Neural cell (in vitro differentiated cells): ENCODE data around the gene NCAPD3. TPM values are rescaled to one million over a fixed set of nuclear protein-coding genes. Genes with fewer than 3 reads are reported as not detected.
A peak's percentile ranks its signal among the peaks of the same experiment; 100 is the strongest.

Source experiments
- H2AFZ ChIP-seq: fragments of 200-600, 300-800 bp; sonication (generic), shearing (Covaris generic); 2 replicates; pipeline ENCODE4 v1.6.0; 2014; ENCODE audit warnings: low read depth, mild to moderate bottlenecking, antibody characterized with exemption, low read length, moderate library complexity
- H3F3A ChIP-seq: fragments of 200-600 bp; shearing (Covaris generic); 2 replicates; pipeline ENCODE4 v1.6.1; 2016; ENCODE audit warnings: mild to moderate bottlenecking, moderate library complexity, mixed read lengths, antibody characterized with exemption, low read length; ENCODE audit not compliant: insufficient read depth, poor library complexity, severe bottlenecking
- H3K27ac ChIP-seq: fragments of 200-600, 300-800 bp; sonication (generic), shearing (Covaris generic); 2 replicates; pipeline ENCODE4 v1.5.1; 2014; ENCODE audit warnings: mild to moderate bottlenecking, low read length, moderate library complexity
- H3K27me3 ChIP-seq: fragments of 300-800, 200-600 bp; sonication (generic), shearing (Covaris generic); 2 replicates; pipeline ENCODE4 v1.6.0; 2014; ENCODE audit warnings: mild to moderate bottlenecking, low read depth, low read length, moderate library complexity; ENCODE audit not compliant: insufficient read depth
- H3K36me3 ChIP-seq: fragments of 300-800, 200-600 bp; sonication (generic), shearing (Covaris generic); 2 replicates; pipeline ENCODE4 v1.5.1; 2014; ENCODE audit warnings: mild to moderate bottlenecking, antibody characterized with exemption, low read length, moderate library complexity; ENCODE audit not compliant: insufficient read depth
- H3K4me2 ChIP-seq: fragments of 300-800, 200-600 bp; sonication (generic), shearing (Covaris generic); 2 replicates; pipeline ENCODE4 v1.6.0; 2014; ENCODE audit warnings: mild to moderate bottlenecking, low read length
- H3K4me3 ChIP-seq: fragments of 300-800, 200-600 bp; sonication (generic), shearing (Covaris generic); 2 replicates; pipeline ENCODE4 v1.5.1; 2014; ENCODE audit warnings: mild to moderate bottlenecking, low read length, moderate library complexity
- H3K79me2 ChIP-seq: fragments of 200-600 bp; shearing (Covaris generic); replicated peaks from 2 replicates; pipeline ENCODE4 v1.6.0; 2014; ENCODE audit warnings: mild to moderate bottlenecking, low read length, moderate library complexity; ENCODE audit not compliant: insufficient read depth
- H3K9ac ChIP-seq: fragments of 300-800, 200-600 bp; sonication (generic), shearing (Covaris generic); 2 replicates; pipeline ENCODE4 v1.6.1; 2016; ENCODE audit warnings: mild to moderate bottlenecking, low read length, mixed read lengths
- H3K9me2 ChIP-seq: fragments of 200-600 bp; shearing (Covaris generic); 2 replicates; pipeline ENCODE4 v1.6.1; 2016; ENCODE audit warnings: mild to moderate bottlenecking, low read length, mixed read lengths; ENCODE audit not compliant: insufficient read depth
- H3K9me3 ChIP-seq: fragments of 200-600, 300-800 bp; sonication (generic), shearing (Covaris generic); 2 replicates; pipeline ENCODE4 v1.6.1; 2016; ENCODE audit warnings: mild to moderate bottlenecking, mixed run types, low read length, moderate library complexity, mixed read lengths
- H4K20me1 ChIP-seq: fragments of 200-600 bp; shearing (Covaris generic); 2 replicates; pipeline ENCODE4 v1.6.1; 2016; ENCODE audit warnings: mild to moderate bottlenecking, mixed run types; ENCODE audit not compliant: insufficient read depth
- EP300 ChIP-seq: fragments of 450-650 bp; conservative IDR thresholded peaks from 2 replicates; pipeline ENCODE4 v1.6.1; 2014; ENCODE audit warnings: antibody characterized with exemption, mild to moderate bottlenecking, moderate library complexity; ENCODE audit not compliant: poor library complexity, severe bottlenecking
- EZH2 ChIP-seq: fragments of 200-600, 300-800 bp; shearing (Covaris generic), sonication (generic); IDR thresholded peaks from 2 replicates; pipeline ENCODE4 v1.6.1; 2014; ENCODE audit warnings: antibody characterized with exemption, low read length, borderline replicate concordance, mild to moderate bottlenecking; ENCODE audit not compliant: insufficient read depth, poor library complexity, severe bottlenecking
- MXI1 ChIP-seq: fragments of 450-650 bp; conservative IDR thresholded peaks from 2 replicates; pipeline ENCODE4 v1.6.1; 2014; ENCODE audit warnings: antibody characterized with exemption, mild to moderate bottlenecking; ENCODE audit not compliant: poor library complexity, severe bottlenecking
- POLR2AphosphoS5 ChIP-seq: IDR thresholded peaks from 2 replicates; pipeline ENCODE4 v1.6.1; 2012
- RAD21 ChIP-seq: fragments of 450-650 bp; conservative IDR thresholded peaks from 2 replicates; pipeline ENCODE4 v1.6.1; 2014; ENCODE audit warnings: antibody characterized with exemption, mild to moderate bottlenecking, moderate library complexity
- SMC3 ChIP-seq: fragments of 450-650 bp; conservative IDR thresholded peaks from 2 replicates; pipeline ENCODE4 v1.6.1; 2014; ENCODE audit warnings: antibody characterized with exemption, mild to moderate bottlenecking, moderate library complexity; ENCODE audit not compliant: poor library complexity
- TAF1 ChIP-seq: IDR thresholded peaks from 2 replicates; pipeline ENCODE4 v1.6.1; 2012; ENCODE audit warnings: low read depth
- polyA plus RNA-seq: library from polyadenylated mRNA; depleted of rRNA; stranded (reverse); fragments of >200 nt; gene quantifications from 2 replicates; pipeline ENCODE4 v1.2.3, GENCODE V29; 2014
- TF ChIP-seq, protein P1 (sequence below): IDR thresholded peaks from 2 replicates; pipeline ENCODE4 v1.6.1; 2012; ENCODE audit warnings: borderline replicate concordance
- TF ChIP-seq, protein P2 (sequence below): fragments of 450-650 bp; IDR thresholded peaks from 2 replicates; pipeline ENCODE4 v1.5.1; 2014; ENCODE audit warnings: antibody characterized with exemption, mild to moderate bottlenecking, moderate library complexity; ENCODE audit not compliant: poor library complexity, severe bottlenecking

The NCAPD3 gene
- polyA plus RNA-seq, 1 donor from 2014 or later = 11.9 TPM

DNA sequence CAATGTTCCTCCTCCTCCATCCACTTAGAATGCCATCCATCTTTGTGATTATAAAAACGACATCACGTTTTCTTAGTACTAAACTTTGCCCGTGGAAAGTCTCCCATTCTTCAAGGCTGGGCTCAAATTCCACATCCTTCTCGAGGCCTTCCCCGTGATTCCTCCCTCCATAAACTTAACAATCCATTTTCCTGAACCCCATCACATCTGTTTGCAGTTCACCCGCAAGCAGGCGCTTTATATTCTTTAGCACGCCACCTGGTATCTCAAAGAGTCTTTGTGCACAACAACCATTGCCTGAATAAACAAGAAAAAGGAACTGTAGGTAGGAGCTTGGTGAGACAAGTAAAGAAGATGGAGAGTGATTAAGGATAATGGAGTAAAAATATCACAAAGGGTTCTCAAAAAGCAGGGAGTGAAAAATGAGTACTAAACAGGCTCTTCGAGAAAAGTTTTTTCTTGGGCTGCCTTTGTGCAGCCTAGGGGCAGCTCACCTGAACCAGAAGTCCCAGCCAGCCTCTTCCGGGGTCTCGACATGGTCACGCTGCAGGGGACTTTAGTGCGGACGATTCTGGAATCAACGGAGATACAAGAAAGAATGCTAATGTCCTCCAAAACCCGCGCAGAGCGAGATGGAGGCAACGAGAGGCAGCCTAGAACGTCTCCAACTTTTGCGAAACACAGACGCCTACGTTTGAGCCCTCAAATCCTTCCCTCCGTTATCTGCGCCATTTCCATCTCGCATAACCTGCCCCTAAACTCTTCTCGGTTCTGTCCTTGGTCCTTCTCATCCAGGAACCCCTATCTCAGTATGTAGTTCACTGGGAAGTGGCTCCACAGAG, 28.8 kb upstream of the NCAPD3 start:
- peaks cover 10% of the 10 kb centered on the region for H3K79me2 ChIP-seq
- TF ChIP-seq SMC3 = no peak
- no peak for TF ChIP-seq EP300
- TF ChIP-seq, protein P1, sequence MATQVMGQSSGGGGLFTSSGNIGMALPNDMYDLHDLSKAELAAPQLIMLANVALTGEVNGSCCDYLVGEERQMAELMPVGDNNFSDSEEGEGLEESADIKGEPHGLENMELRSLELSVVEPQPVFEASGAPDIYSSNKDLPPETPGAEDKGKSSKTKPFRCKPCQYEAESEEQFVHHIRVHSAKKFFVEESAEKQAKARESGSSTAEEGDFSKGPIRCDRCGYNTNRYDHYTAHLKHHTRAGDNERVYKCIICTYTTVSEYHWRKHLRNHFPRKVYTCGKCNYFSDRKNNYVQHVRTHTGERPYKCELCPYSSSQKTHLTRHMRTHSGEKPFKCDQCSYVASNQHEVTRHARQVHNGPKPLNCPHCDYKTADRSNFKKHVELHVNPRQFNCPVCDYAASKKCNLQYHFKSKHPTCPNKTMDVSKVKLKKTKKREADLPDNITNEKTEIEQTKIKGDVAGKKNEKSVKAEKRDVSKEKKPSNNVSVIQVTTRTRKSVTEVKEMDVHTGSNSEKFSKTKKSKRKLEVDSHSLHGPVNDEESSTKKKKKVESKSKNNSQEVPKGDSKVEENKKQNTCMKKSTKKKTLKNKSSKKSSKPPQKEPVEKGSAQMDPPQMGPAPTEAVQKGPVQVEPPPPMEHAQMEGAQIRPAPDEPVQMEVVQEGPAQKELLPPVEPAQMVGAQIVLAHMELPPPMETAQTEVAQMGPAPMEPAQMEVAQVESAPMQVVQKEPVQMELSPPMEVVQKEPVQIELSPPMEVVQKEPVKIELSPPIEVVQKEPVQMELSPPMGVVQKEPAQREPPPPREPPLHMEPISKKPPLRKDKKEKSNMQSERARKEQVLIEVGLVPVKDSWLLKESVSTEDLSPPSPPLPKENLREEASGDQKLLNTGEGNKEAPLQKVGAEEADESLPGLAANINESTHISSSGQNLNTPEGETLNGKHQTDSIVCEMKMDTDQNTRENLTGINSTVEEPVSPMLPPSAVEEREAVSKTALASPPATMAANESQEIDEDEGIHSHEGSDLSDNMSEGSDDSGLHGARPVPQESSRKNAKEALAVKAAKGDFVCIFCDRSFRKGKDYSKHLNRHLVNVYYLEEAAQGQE = no peak
- TF ChIP-seq, protein P2, sequence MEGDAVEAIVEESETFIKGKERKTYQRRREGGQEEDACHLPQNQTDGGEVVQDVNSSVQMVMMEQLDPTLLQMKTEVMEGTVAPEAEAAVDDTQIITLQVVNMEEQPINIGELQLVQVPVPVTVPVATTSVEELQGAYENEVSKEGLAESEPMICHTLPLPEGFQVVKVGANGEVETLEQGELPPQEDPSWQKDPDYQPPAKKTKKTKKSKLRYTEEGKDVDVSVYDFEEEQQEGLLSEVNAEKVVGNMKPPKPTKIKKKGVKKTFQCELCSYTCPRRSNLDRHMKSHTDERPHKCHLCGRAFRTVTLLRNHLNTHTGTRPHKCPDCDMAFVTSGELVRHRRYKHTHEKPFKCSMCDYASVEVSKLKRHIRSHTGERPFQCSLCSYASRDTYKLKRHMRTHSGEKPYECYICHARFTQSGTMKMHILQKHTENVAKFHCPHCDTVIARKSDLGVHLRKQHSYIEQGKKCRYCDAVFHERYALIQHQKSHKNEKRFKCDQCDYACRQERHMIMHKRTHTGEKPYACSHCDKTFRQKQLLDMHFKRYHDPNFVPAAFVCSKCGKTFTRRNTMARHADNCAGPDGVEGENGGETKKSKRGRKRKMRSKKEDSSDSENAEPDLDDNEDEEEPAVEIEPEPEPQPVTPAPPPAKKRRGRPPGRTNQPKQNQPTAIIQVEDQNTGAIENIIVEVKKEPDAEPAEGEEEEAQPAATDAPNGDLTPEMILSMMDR = no peak
- TF ChIP-seq EZH2 = no peak
- TF ChIP-seq RAD21 = no peak
- TF ChIP-seq TAF1 = no peak
- TF ChIP-seq MXI1 = no peak
- no peak for TF ChIP-seq POLR2AphosphoS5
- H3K4me3 ChIP-seq = peak overlapping the region; percentile 97
- H3K9me2 ChIP-seq = no peaks in the 10 kb centered on the region
- no peaks in the 10 kb centered on the region for H4K20me1 ChIP-seq
- peak overlapping the region; percentile 65 for H3K9ac ChIP-seq
- H3K9me3 ChIP-seq = no peaks in the 10 kb centered on the region
- H3F3A ChIP-seq = no peaks in the 10 kb centered on the region
- H3K4me2 ChIP-seq = peak overlapping the region; percentile 60
- peak overlapping the region; percentile 81 for H2AFZ ChIP-seq
- H3K36me3 ChIP-seq = peaks cover 6% of the 10 kb centered on the region
- no peaks in the 10 kb centered on the region for H3K27me3 ChIP-seq
- peak overlapping the region; percentile 60 for H3K27ac ChIP-seq

DNA sequence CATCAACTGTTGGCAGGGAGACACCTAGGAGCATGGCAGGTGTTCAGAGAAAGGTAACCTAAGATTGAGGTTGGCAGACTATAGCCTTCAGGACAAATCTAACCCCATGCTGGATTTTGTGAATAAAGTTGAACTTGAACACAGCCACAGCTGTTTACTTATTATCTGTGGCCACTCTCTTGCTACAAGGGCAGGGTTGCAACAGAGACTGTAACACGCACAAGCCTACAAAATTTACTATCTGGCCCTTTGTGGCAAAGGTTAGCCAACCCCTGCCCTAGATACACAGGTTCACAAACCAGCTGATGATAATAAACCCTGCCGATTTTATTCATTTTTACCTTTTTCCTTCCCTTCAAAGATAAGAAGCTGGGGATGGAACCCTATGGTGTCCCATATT, 26.9 kb upstream of the NCAPD3 start:
- H3K4me2 ChIP-seq = no peak overlapping the region

More for the DNA sequence above, 26.9 kb upstream of the NCAPD3 start:
- peaks cover 10% of the 10 kb centered on the region for H3K79me2 ChIP-seq
- H3F3A ChIP-seq = no peaks in the 10 kb centered on the region
- H3K9ac ChIP-seq = no peak overlapping the region
- H3K4me3 ChIP-seq = no peak overlapping the region
- TF ChIP-seq RAD21 = no peak
- H3K27me3 ChIP-seq = no peaks in the 10 kb centered on the region
- no peak overlapping the region for H3K27ac ChIP-seq
- peaks cover 6% of the 10 kb centered on the region for H3K36me3 ChIP-seq
- H3K9me3 ChIP-seq = no peaks in the 10 kb centered on the region
- no peak overlapping the region for H2AFZ ChIP-seq
- no peaks in the 10 kb centered on the region for H3K9me2 ChIP-seq
- no peaks in the 10 kb centered on the region for H4K20me1 ChIP-seq
